ACHN (cell line): ENCODE measurements around the gene TGFB1.
"Not testable (repeated sequence)": the region's sequence is repeated elsewhere in the genome, so short reads cannot be mapped to it uniquely, and the experiment has no call there.

ENCODE experiments used
- DNase-seq: peaks from one replicate; pipeline ENCODE4 v3.0.0-alpha.2; 2015
- in situ Hi-C: cut with HindIII; loops from 2 replicates; pipeline ENCODE4 v1.10.0; 2017; ENCODE audit warnings: low sequenced_read_pairs, low pct_ligation_motif_present, low pct_unique_long_range_greater_than_20kb

The TGFB1 gene

GRCh38 chr19:41372501-41372900 lies 18.8 kb upstream of the TGFB1 start:
- DNase-seq = no peak

GRCh38 chr19:41371541-41371940 lies 17.8 kb upstream of the TGFB1 start:
- in situ Hi-C loops = no loop called here

More at GRCh38 chr19:41372501-41372900, 18.8 kb upstream of the TGFB1 start:
- in situ Hi-C loops = no loop called here

GRCh38 chr19:41371119-41371518 lies 17.4 kb upstream of the TGFB1 start:
- in situ Hi-C loops, DNase-seq: not testable (repeated sequence)

More at GRCh38 chr19:41371541-41371940, 17.8 kb upstream of the TGFB1 start:
- no peak for DNase-seq

GRCh38 chr19:41369769-41370168 lies 16.0 kb upstream of the TGFB1 start:
- in situ Hi-C loops = no loop called here

GRCh38 chr19:41367848-41368301 lies 14.2 kb upstream of the TGFB1 start:
- peak; percentile 88 for DNase-seq
- in situ Hi-C loops = no loop called here

More at GRCh38 chr19:41369769-41370168, 16.0 kb upstream of the TGFB1 start:
- no peak for DNase-seq

- DNase-seq = peak; percentile 38
- in situ Hi-C loops = no loop called here
These were observed 12.4 kb upstream of the TGFB1 start for GRCh38 chr19:41366089-41366488.

- DNase-seq = no peak
These were observed 11.0 kb upstream of the TGFB1 start for GRCh38 chr19:41364524-41365391.

GRCh38 chr19:41363753-41364523 lies 10.2 kb upstream of the TGFB1 start, which contains the start of gene B9D2:
TSS of gene B9D2 (minus strand) at chr19:41364149. CDS start at chr19:41363519, 630 bp downstream.
- DNase-seq = peak; percentile 96
- in situ Hi-C loops = no loop called here

More at GRCh38 chr19:41364524-41365391, 11.0 kb upstream of the TGFB1 start:
- in situ Hi-C loops = no loop called here

- DNase-seq = no peak
- in situ Hi-C loops = no loop called here
These were observed 9.6 kb upstream of the TGFB1 start for GRCh38 chr19:41363371-41363752.

- in situ Hi-C loops = no loop called here
- no peak for DNase-seq
These were observed 8.6 kb upstream of the TGFB1 start for GRCh38 chr19:41362143-41362847.

- DNase-seq = no peak
- in situ Hi-C loops = no loop called here
These were observed 6.0 kb upstream of the TGFB1 start for GRCh38 chr19:41359741-41360140.

- no peak for DNase-seq
- in situ Hi-C loops = no loop called here
These were observed 4.0 kb upstream of the TGFB1 start for GRCh38 chr19:41357746-41358145.

GRCh38 chr19:41356984-41357739 lies 3.4 kb upstream of the TGFB1 start:
- in situ Hi-C loops = no loop called here
- DNase-seq = no peak

GRCh38 chr19:41355802-41356201 lies 2.1 kb upstream of the TGFB1 start:
- in situ Hi-C loops = no loop called here
- no peak for DNase-seq

GRCh38 chr19:41355035-41355434 lies 1.3 kb upstream of the TGFB1 start:
- DNase-seq = no peak
- in situ Hi-C loops = no loop called here

- DNase-seq = no peak
- in situ Hi-C loops = no loop called here
These were observed 726 bp upstream of the TGFB1 start for GRCh38 chr19:41354343-41354953.

- DNase-seq = peak; percentile 71
- in situ Hi-C loops = no loop called here
These were observed 885 bp downstream of the TGFB1 start for GRCh38 chr19:41352609-41353465.
